Ascending aorta (tissue), 2 donors: ENCODE measurements around the gene ANKRD33B. TPM values are rescaled to one million over a fixed set of nuclear protein-coding genes. Genes with fewer than 3 reads are reported as not detected.

Experiments
- DNase-seq, 2 donors: peaks; one replicate each; pipeline ENCODE4 v3.0.0-alpha.2; 2019; ENCODE audit warnings: low spot score in 2 of 2
- H3K27ac ChIP-seq, 2 donors: fragments of 200-600 bp; sonication (generic); one replicate each; pipeline ENCODE4 v1.5.1; 2016 to 2017; ENCODE audit warnings: mild to moderate bottlenecking in 1 of 2
- H3K27me3 ChIP-seq: fragments of 200-600 bp; sonication (generic); one replicate; pipeline ENCODE4 v1.5.1; 2017
- H3K36me3 ChIP-seq, 2 donors: fragments of 200-600 bp; sonication (generic); one replicate each; pipeline ENCODE4 v1.5.1; 2016
- H3K4me1 ChIP-seq, 2 donors: fragments of 200-600 bp; sonication (generic); one replicate each; pipeline ENCODE4 v1.5.1; 2016 to 2017; ENCODE audit warnings: mild to moderate bottlenecking in 1 of 2
- H3K4me3 ChIP-seq, 2 donors: fragments of 200-600 bp; sonication (generic); one replicate each; pipeline ENCODE4 v1.5.1; 2016 to 2017; ENCODE audit warnings: mild to moderate bottlenecking in 1 of 2
- H3K9me3 ChIP-seq, 2 donors: fragments of 200-600 bp; sonication (generic); one replicate each; pipeline ENCODE4 v1.5.1; 2016
- CTCF ChIP-seq, 3 experiments: fragments of 200-600 bp in 2 of 3; fragments of 450-650 bp in 1 of 3; sonication (generic) in 2 of 3; IDR thresholded peaks; one replicate each; pipeline ENCODE4 v1.5.1; 2016 to 2019; ENCODE audit warnings: antibody characterized with exemption in 3 of 3, mild to moderate bottlenecking in 1 of 3, moderate library complexity in 1 of 3
- intact Hi-C: fragments of 100-400 bp; cut with DNase I; formaldehyde crosslinking; loops from one replicate; pipeline ENCODE4 v1.15.1; 2023
- total RNA-seq: library from RNA; depleted of rRNA; stranded (reverse); fragments of >200 nt; gene quantifications from one replicate; pipeline ENCODE4 v1.1.0, GENCODE V29; 2016

The ANKRD33B gene
- total RNA-seq, 1 donor from 2014 or later = 7.2 TPM

- intact Hi-C loops = no loop called here
- no peak for TF ChIP-seq CTCF (IDR thresholded peaks at IDR 0.05)
- Histone ChIP-seq H3K36me3 (no peaks in the 10 kb centered on the region), H3K27ac (no peak overlapping the region), H3K4me1 (peaks cover 0 to 12% of the 10 kb centered on the region in 2 donors), H3K27me3 (no peaks in the 10 kb centered on the region), H3K9me3 (peaks cover 0 to 4% of the 10 kb centered on the region in 2 donors), H3K4me3 (no peak overlapping the region)
- no peak for DNase-seq
These were observed 59.5 kb downstream of the ANKRD33B start for GRCh38 chr5:10623305-10623910.

GRCh38 chr5:10624206-10624605 is 60.3 kb downstream of the ANKRD33B start:
- intact Hi-C loops = no loop called here
- Histone ChIP-seq H3K27ac (no peak overlapping the region), H3K4me1 (peaks cover 0 to 12% of the 10 kb centered on the region in 2 donors), H3K27me3 (no peaks in the 10 kb centered on the region), H3K9me3 (peaks cover 0 to 4% of the 10 kb centered on the region in 2 donors), H3K4me3 (no peak overlapping the region), H3K36me3 (no peaks in the 10 kb centered on the region)
- no peak for DNase-seq
- TF ChIP-seq CTCF (IDR thresholded peaks at IDR 0.05) = no peak

DNA sequence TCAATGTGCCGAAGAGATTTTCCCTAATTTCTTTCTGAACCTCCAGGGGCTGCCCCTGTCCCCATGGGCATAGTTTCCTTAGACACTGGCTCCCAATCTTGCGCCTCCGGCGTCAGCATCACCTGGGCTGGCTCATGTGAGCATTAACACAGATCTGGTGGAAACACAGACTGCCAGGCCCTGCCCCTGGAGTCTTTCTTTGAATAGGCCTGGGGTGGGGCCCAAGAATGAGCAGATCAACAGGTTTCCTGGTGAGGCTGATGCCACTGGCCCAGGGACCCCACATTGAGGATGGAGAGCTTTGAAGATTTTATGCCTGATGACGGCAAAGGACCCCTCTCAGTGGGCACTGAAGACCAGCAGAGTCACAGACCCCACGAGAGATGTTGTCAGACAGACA is 60.8 kb downstream of the ANKRD33B start:
- DNase-seq = no peak
- Histone ChIP-seq H3K9me3 (peaks cover 0 to 4% of the 10 kb centered on the region in 2 donors), H3K36me3 (no peaks in the 10 kb centered on the region), H3K4me1 (peaks cover 0 to 12% of the 10 kb centered on the region in 2 donors), H3K27ac (no peak overlapping the region), H3K27me3 (no peaks in the 10 kb centered on the region), H3K4me3 (no peak overlapping the region)
- no peak for TF ChIP-seq CTCF (IDR thresholded peaks at IDR 0.05)
- intact Hi-C loops = loop anchor here (5.0 kb wide), 1 partner anchor 138 kb away; the partner anchor contains the start of gene DAP

- no peak overlapping the region for H3K4me3 ChIP-seq
- no peaks in the 10 kb centered on the region for H3K27me3 ChIP-seq
- peak overlapping the region in 1 of 2 donors; percentile 89 for H3K27ac ChIP-seq
- no peaks in the 10 kb centered on the region for H3K36me3 ChIP-seq
- no peak for DNase-seq
- H3K4me1 ChIP-seq = peaks cover 0 to 12% of the 10 kb centered on the region in 2 donors
- TF ChIP-seq CTCF (IDR thresholded peaks at IDR 0.05) = no peak
- peaks cover 0 to 4% of the 10 kb centered on the region in 2 donors for H3K9me3 ChIP-seq
- intact Hi-C loops = loop anchor here (2.0 to 5.0 kb wide), 2 partner anchors 63 to 136 kb away; partner anchors contain the start of gene DAP
These were observed 62.0 kb downstream of the ANKRD33B start for GRCh38 chr5:10625700-10626472.

- Histone ChIP-seq H3K4me3 (no peak overlapping the region), H3K36me3 (no peaks in the 10 kb centered on the region), H3K27me3 (no peaks in the 10 kb centered on the region), H3K9me3 (no peaks in the 10 kb centered on the region), H3K27ac (peak overlapping the region; percentile 70 to 89), H3K4me1 (peaks cover 0 to 12% of the 10 kb centered on the region in 2 donors)
- DNase-seq = no peak
- no peak for TF ChIP-seq CTCF (IDR thresholded peaks at IDR 0.05)
- intact Hi-C loops = loop anchor here (2.0 to 5.0 kb wide), 2 partner anchors 64 to 136 kb away; partner anchors contain the start of gene DAP
These were observed 62.7 kb downstream of the ANKRD33B start for GRCh38 chr5:10626473-10627013.
